ENCODE data around the gene DIP2C.
"Not testable (repeated sequence)": the region's sequence is repeated elsewhere in the genome, so short reads cannot be mapped to it uniquely, and the experiment has no call there.

The DIP2C gene

DNA sequence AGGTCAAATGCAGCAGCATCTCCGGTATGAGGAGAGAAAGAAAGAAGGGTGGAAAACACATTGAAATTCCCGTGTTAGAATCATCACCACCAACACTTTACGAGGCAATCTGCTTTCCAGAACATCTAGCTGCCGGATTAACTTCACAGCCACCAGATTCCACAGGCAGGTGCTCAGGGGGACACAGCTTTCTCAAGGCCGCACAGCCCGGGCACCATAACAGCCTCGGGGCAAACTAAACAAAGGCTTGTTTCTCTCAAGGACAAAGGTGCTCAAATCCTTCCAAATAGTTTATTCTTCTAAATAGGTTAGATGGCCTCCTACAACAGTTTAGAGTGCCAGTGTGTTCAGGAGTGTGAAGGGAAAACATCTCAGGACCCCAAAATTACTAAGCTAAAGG, 156.3 kb downstream of the DIP2C start:
- no peak for DNase-seq (ENCODE audit: low read depth)

DNA sequence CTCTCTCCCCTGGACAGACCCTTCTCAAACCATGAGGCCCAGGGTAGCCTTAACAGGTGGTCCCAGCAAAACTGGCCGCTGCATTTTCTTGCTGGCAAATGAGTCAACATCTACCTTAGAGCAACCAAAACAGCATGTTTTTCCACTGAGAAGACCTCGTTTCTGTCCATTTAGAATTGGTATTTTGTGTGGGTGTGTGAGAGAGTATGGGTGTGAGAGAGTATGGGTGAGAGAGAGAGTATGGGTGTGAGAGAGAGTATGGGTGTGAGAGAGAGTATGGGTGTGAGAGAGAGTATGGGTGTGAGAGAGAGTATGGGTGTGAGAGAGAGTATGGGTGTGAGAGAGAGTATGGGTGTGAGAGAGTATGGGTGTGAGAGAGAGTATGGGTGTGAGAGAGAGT, 157.1 kb downstream of the DIP2C start:
- DNase-seq (ENCODE audit: low read depth): not testable (repeated sequence)

DNA sequence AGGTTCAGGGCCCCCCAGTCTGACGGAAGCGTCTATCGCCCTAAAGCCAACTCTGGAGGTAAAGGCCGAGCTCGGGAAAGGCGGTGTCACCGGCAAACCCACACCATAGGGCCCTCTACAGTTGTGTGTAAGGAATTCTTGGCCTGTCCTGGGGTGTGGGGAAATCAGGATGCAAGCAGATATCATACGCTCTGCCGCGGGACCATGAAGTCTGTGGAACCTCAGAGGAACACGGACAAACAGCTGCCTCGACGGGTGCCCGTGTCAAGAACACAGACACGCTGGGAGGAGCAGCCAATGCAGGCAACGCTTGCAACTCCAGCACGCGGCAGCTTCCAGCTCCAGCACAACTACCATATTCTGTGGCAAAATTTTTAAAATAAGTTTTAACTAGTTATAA, 157.9 kb downstream of the DIP2C start:
- no peak for DNase-seq (ENCODE audit: low read depth)

DNA sequence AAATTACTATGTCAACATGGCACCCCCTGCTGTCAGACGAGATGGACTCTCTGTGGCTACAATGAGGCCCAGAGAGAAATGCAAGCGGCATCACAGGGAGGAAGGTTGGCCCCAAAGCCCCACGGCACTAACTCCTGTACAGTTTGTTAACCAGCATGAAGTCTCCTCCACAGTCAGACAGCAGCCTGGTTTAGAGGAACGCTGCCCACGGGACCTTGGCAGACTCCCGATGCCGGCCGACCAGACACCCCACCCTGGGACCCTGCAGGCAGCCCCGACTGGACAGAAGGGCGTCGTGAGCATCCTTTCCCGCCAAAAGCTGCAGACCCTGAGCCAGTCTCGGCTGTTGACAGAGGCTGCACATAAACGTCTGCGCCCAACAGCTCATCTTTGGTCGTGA, 158.8 kb downstream of the DIP2C start:
- DNase-seq (ENCODE audit: low read depth): no peak

DNA sequence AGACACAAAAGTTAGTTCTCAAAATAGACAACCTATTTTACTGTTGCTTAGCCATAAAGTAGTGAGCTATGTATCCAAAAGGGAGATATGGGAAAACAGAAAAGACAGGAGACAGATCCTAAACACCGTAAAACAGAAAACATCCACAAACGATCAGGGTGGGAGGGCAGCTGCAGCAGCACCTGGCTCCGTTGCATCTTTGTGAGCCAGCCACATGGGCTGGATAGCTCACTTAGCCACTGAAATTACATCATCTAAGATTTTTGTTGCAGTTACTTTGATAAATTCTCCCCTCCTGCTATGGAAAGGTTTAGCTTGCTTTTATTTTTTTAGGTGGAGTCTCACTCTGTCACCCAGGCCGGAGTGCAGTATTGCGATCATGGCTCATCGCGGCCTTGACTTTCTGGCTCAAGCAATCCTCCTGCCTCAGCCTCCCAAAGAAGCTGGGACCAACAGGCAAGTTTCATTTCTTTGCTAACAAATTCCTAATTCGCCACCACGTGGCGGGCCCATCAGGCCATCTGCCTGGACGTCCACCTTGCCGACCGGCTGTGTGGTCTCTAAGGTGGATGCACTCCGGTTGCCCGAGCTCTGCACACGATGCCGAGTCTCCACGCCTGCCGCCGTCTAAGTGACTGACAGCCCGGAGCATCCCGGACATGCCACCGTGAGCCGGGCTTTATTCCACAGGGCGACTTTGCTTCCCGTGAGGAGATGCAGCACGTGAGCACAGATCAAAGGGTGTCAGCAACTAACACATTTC, 159.8 kb downstream of the DIP2C start:
- no peak for DNase-seq (ENCODE audit: low read depth)

DNA sequence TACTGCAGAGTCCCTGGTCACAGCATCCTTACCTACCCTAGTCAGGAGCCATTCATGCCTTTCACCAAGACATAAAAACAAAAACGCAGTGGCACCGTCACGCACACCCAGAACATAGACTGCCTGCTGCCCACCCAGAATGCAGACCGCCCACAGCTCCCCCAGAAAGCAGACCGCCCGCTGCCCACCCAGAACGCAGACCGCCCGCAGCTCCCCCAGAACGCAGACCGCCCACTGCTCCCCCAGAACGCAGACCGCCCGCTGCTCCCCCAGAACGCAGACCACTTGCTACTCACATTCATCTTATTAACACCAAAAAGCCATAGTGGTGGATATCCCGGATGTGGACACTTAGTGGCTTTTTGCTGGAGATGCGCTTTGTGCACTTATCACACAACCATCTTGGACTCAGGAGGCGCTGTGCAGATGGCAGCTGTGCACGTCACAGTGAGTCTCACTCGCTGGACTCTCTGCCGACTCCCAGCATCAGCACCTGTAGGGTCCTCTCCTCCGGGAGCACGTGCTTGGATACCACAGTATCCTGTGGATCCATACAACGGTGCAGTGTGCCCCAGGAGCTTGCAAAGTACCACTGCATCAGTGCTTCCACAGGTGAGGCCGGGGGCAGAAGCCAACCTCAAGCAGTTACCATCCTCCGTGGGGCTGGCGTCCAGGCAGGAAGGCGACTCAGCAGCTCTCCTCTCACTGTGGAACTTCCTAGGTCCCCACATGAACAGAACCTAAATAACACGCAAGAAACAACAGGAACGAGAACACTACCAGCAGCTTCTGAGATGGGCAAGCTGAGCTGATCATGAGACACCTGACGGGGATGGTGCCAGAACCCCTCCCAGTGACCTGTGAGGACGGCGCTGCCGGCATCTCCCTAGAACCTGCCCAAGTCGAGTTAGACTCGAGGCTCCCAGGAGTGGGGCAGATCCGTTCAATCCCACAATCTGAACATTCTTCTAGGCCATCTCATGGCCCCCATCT, 161.0 kb downstream of the DIP2C start:
- no peak for DNase-seq (ENCODE audit: low read depth)

DNA sequence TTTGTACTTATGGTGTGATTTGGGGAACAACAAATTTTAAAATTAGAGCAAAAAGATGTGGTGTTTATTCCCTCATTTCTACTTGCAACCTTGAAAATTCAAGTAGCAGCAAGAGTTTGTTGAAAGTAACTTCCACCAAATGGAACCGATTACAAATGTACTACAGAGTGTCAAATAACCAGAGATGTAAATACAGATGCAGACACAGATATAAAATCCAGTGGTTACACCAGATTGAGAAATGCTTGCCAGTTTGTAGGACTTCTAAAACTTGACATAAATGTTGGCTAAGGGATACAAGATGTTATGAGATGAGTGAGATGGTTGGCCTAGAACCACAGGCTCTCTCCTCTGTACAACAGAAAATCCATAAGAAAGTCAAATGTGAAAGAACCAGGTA, 162.1 kb downstream of the DIP2C start:
- DNase-seq (ENCODE audit: low read depth): no peak

DNA sequence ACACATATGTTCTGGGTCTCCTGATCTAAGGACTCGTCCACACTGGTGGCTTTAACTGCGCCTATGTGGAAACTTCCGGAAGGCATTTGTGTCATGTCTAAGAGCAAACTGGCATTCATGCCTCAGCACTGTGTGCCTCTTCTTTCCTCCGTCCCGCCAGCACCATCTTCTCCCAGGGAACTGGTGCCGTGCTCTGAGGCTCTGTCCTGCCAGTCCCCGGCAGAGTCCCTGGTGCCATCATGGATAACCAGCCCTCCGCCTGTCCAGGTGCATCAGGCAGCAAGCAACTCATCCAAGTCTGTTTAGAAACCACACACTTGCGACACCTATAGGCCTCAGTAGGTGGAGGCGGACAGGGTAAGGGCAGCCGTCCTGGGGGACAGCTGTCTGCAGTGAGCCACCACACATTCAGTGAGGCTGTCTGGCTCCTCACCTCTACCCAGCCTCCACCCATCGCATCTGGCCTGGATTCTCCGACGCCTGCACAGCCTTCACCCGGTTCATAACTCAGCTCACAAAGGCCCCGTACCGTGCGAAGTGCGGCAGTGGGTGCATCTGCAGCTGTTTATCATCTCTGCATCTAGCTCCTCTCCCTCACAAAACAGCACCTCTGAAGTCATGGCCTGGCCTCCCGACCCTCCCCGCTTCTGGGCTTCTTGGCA, 162.7 kb downstream of the DIP2C start:
- no peak for DNase-seq (ENCODE audit: low read depth)

DNA sequence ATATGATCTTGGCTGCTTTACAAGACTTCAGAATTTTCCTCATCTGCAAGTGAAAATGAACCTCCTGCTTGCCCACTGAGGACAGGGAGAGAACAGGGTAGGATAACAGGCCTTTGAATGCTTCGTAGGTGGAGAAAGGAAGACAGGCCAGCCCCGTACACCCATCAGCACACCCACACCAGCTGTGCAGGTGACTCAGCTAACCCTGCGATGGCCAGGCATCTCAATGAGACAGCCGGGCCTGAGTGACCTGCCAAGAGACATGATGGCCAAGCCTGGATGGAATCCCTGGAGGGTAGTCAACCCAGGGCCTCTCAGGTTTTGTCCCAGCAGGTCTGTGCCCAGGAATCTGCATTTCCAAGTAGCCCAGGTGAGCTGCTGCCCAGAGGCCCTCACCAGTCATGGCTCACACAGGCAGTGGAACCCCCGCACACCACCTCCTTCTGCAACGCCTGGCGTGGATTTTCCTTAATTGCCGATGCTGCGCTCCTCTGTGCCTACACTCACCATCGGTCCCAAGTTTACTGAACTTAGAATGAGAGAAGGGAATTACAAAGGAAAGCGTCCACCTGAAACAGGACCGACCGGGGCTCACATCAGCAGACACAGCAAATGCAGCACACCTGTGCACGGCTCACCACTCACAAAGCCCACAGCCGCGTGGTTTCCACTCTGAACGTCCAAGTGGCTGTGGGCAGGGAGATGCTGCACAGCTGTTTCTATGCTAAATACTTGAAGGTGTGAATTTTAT, 163.7 kb downstream of the DIP2C start:
- no peak for DNase-seq (ENCODE audit: low read depth)

DNA sequence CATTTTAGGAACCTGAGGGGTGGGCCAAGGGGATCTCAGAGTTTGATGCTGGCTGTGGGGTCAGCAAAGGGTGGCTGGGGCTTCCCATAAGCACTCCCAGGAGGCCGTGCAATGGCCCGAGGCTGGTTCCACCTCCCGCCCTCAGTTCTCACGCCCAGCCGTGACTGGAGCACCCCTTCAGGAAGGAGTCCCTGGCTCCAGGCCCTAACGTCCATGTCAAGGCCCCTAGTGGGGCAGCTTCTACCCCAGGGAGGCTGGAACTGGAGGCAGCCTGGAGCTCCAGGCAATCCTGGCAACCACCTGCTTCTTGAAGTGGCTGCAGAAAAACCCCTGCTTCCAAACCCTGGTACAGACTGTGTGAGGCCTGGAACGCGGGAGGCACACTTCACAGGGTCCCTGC, 165.5 kb downstream of the DIP2C start:
- DNase-seq (ENCODE audit: low read depth): no peak

DNA sequence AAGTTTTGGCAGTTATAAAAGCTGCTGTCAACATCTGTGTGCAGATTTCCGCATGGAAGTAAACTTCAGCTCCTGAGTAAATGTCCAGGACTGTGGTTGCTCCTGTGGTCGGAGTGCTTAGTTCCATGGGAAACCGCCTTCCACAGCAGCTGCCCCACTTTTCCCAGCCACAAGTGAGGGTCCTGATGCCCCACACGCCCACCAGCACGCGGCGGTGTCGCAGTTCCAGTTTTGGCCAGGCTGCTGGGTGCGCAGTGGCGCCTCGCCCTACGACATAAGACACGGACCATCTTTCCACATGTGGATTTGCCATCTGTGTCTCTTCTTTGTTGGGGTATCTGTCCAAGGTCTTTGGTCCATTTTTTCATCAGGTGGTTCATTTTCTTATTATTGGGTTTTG, 167.1 kb downstream of the DIP2C start:
- DNase-seq (ENCODE audit: low read depth): no peak

DNA sequence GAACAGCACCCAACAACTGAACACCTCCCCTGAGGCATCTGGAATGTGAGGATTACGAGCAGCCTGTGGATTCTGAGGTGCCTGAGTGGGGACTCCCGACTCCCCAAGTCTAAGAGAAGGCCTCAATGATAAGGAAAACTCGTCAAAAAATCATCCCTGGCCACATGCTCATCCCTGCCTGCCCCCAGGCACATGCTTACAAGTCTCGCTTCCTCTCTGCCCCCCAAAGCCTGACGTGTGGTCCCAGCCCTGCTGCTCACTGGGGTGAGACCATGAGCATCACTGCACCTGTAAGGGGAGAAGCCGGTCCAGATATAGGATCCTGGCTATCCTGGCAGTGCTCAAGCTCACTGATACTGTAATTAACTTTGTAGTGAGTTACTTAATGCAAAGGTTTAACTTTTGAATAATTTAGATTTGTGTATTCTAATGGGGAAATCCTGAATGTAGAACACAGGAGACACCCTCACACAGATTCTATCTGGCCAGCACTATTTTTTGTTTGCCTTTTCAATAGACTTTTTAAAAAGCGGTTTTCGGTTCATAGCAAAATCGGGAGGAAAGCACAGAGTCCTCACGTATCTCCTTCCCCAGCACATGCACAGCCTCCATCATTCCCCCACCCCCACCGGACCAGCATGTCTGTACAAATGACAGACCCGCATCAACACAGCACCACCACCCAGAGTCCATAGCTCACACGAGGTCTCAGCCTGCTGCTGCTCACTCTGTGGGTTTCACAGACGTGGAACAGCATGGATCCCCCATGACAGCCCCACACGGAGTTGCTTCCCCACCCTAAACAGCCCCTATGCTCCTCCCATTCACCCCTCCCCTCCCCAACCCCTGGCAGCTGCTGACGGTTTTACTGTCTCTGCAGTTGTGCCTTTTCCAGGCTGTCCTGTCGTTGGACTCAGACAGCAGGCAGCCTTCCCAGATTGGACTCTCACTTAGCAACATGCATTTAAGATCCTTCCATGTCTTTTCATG, 167.9 kb downstream of the DIP2C start:
- DNase-seq (ENCODE audit: low read depth): no peak

DNA sequence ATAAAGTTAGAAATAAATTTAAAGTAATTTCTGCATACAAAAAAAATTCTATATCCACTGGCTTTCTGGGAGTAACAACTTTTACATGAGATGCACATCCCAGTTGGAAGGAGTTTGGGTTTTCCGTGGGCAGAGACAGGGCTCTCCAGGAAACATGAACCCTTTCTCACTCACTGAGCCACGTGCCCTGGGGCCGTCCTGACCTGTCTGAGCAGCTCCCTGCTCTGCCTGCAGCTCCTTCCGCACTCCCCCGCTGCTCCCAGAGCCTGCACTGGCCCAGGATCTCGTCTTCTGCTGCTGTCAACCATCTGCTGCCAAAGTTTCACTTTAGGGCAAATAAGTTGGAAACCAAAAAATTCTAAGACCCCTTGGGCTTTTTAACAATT, 169.1 kb downstream of the DIP2C start:
- no peak for DNase-seq (ENCODE audit: low read depth)

DNA sequence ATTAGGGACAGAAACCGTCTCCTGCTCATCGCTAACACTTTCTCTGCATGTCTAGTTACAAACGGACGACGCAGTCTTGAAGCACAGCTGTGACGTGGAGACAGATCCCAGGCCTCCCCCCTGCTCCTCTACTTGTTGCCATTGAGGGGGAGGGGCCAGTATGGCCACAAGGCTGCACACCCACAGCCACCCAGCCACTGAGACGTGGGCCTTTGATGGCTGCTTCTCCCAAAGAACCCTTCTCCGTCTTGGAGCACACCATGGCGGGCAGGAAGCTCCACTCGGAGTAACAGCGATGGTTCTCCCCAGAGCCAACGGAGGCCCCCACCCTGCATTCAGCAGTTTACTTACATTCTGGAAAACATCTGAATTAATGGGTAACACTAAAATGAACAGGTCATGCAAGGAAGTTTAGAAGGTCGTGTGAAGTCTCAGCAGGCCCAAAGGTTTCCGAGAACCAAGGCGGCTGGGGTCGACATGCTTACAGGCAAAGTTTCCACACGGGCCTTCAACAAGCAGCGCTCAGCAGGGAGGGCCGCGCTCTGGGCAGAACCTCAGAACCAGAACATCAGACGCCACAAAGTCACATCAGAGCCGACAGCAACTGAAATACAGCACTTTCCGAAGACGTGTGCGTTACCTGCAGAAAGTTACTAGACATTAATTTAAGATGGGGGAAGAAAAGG, 169.6 kb downstream of the DIP2C start:
- DNase-seq (ENCODE audit: low read depth): no peak

DNA sequence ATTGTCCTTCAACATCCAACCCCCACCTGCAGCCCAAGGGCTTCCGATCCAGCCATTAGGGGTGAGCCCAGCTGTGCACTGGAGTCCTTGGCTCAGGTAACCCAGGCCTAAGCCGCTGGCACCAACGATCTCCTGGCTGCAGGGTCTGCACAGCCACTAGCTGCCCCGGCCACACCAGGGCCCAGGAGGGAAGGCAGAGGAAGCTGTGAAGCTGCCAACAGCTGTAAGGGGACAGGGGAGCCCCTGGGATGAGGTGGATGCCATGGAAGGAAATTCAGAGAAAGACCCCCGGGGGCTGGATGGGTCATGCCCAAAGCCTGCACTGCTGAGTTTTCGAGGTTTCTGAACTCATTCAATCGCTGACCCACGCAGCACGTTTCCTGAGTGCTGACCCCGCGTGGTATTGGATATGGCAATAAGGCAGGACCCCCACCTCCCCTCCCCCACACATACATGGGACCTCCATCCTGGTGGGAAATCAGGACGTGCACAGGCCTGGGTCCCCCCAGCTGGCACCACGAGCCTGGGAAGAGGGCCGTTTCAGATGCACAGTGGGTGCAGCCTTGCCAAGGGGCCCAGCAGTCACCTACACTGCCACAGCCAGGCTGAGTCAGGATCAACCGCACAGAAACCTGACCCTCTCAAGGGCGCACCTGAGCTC, 170.3 kb downstream of the DIP2C start:
- DNase-seq (ENCODE audit: low read depth): no peak

DNA sequence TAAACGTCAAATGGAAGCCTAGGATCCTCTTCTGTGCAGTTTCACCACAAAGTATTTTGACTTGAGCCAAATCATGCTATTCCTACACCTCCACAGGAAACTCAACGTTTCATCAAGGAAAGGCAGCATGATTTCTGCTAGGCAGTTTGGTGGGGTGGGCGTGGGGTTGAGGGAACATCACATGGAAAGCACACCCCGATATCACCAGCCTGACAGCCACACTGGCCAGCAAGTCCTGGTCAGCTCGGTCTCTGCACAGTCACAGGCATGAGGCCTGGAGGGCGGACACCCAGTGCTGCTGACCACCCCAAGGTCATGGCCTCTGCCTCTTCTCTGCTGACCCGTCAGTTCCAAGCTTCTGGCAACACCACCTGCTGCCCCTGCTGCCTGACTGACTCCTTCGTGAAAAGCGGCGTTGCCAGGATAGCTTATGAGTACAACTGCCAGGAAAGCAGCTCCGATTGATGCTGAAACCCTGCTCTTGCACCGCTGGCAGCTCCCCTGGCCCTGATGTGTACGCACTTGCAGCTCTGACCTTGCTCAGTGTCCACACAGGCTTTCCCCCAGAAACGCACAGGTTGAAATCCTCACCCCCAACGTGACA, 171.5 kb downstream of the DIP2C start:
- DNase-seq (ENCODE audit: low read depth): no peak

DNA sequence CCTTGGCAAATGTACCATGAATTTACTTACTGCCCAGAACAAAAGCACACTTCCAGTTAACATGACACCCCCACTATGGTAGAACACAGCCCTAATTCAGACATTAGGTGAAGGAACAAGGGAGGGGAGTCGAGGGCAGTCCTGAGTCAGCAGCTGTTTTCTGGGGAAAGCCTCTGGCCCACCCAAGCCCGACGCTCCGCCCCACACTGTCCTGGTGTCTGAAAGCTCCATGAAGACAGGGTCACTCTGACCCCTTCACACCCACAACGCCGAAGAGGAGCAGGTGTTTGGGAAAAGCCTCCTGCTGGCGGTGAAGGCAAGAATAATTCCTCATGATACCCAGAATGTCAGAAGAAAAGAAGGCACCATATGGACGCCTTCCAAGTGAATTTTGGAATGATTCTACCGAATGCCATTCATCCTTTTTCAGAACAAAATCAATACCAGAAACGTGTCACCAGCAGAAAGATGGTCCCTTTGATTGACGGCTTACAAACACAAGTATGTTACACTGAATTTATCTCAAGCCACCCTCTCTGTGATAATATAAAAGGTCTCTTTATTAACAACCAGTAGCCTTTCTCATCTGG, 172.1 kb downstream of the DIP2C start:
- no peak for DNase-seq (ENCODE audit: low read depth)

DNA sequence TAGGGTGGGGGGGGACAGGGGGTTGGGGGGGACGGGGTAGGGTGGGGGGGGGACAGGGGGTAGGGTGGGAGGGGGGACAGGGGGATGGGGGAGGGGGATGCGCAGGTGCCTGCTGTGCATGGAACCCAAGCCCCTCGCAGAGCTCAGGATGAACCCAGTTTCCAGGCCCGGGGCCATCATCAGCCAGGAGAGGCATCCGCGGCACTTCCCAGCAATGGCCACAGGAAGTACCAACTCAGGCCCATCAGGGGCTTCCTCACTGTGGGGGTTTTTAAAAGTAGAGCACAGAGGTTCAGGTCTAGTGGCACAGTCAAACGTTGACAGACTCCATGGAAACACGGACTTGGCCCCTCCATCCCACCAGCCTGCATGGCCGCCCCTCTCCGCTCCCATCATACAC, 172.7 kb downstream of the DIP2C start:
- no peak for DNase-seq (ENCODE audit: low read depth)

DNA sequence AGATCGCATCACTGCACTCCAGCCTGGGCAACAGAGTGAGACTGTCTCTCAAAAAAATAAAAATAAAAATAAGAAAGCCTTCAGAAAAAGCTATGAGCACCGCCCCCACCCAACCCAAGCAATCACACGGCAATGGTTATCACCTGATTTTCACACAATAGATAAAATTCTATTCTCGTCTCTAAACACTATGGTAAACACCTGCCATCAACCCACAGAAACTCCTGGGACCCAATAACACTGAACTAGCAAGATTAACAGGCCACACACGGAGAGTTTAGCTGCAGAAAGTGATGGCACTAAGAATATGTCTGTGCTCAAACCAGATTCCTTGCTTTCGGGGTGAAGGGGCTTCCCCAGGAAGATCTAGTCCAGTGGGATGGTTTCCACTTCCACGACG, 173.8 kb downstream of the DIP2C start:
- no peak for DNase-seq (ENCODE audit: low read depth)

All from stimulated activated CD8-positive, alpha-beta memory T cell treated with anti-CD3 and anti-CD28 coated beads, Interleukin-12 subunit alpha, Interleukin-12 subunit beta, amount 100 ng/mL, for 1 hour (primary cell).